GM12874 (cell line): ENCODE measurements around the gene ADAMTSL5.

Experiments
- TF ChIP-seq, protein P1 (sequence below): IDR thresholded peaks from 2 replicates; pipeline ENCODE4 v1.5.1; 2011; ENCODE audit warnings: low read depth, mild to moderate bottlenecking, control low read depth, low read length, moderate library complexity; ENCODE audit not compliant: insufficient read depth

The ADAMTSL5 gene

GRCh38 chr19:1467490-1468273 is 45.1 kb downstream of the ADAMTSL5 start:
- TF ChIP-seq, protein P1, sequence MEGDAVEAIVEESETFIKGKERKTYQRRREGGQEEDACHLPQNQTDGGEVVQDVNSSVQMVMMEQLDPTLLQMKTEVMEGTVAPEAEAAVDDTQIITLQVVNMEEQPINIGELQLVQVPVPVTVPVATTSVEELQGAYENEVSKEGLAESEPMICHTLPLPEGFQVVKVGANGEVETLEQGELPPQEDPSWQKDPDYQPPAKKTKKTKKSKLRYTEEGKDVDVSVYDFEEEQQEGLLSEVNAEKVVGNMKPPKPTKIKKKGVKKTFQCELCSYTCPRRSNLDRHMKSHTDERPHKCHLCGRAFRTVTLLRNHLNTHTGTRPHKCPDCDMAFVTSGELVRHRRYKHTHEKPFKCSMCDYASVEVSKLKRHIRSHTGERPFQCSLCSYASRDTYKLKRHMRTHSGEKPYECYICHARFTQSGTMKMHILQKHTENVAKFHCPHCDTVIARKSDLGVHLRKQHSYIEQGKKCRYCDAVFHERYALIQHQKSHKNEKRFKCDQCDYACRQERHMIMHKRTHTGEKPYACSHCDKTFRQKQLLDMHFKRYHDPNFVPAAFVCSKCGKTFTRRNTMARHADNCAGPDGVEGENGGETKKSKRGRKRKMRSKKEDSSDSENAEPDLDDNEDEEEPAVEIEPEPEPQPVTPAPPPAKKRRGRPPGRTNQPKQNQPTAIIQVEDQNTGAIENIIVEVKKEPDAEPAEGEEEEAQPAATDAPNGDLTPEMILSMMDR, result no peak

DNA sequence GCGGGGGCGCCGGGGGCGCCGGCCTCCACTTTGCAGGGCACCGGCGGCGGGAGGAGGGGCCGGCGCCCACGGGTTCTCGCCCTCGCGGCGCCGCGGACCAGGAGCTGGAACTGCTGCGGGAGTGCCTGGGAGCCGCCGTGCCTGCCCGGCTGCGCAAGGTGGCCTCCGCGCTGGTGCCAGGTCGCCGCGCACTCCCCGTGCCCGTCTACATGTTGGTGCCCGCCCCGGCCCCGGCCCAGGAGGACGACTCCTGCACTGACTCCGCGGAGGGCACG is 45.7 kb downstream of the ADAMTSL5 start:
- TF ChIP-seq, protein P1, result no peak

- TF ChIP-seq, protein P1, result no peak
Measured at GRCh38 chr19:1466461-1467214, 46.2 kb downstream of the ADAMTSL5 start.

GRCh38 chr19:1466018-1466460 is 46.8 kb downstream of the ADAMTSL5 start:
- TF ChIP-seq, protein P1, result no peak

DNA sequence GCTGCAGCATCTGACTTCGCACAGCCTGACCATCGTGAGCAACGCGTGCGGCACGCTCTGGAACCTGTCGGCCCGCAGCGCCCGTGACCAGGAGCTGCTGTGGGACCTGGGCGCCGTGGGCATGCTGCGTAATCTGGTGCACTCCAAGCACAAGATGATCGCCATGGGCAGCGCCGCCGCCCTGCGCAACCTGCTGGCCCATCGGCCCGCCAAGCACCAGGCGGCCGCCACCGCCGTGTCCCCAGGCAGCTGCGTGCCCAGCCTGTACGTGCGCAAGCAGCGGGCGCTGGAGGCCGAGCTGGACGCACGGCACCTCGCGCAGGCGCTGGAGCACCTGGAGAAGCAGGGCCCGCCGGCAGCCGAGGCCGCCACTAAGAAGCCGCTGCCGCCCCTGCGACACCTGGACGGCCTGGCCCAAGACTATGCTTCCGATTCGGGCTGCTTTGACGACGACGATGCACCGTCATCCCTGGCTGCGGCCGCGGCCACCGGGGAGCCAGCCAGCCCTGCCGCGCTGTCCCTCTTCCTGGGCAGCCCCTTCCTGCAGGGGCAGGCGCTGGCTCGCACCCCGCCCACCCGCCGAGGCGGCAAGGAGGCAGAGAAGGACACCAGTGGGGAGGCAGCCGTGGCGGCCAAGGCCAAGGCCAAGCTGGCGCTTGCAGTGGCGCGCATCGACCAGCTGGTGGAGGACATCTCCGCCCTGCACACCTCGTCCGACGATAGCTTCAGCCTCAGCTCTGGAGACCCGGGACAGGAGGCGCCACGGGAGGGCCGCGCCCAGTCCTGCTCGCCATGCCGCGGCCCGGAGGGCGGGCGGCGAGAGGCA is 47.4 kb downstream of the ADAMTSL5 start:
- TF ChIP-seq, protein P1, result 0 out of 2 replicates have a peak, but pooled peaks have one; percentile 21

- TF ChIP-seq, protein P1, result no peak
Measured at GRCh38 chr19:1461862-1462261, 51.0 kb downstream of the ADAMTSL5 start.
